Glutamatergic neuron (in vitro differentiated cells): ENCODE measurements around the gene SMIM36. TPM values are rescaled to one million over a fixed set of nuclear protein-coding genes. Genes with fewer than 3 reads are reported as not detected.
"Not testable (repeated sequence)": the region's sequence is repeated elsewhere in the genome, so short reads cannot be mapped to it uniquely, and the experiment has no call there.

Experiments
- DNase-seq: peaks from one replicate; pipeline ENCODE4 v3.0.0; 2022
- H3K27ac Mint-ChIP-seq: one replicate; pipeline ENCODE4 v1.8.0; 2020; ENCODE audit warnings: mild to moderate bottlenecking, mixed read lengths, inconsistent platforms; ENCODE audit not compliant: unreplicated experiment
- H3K27me3 Mint-ChIP-seq: one replicate; pipeline ENCODE4 v1.8.0; 2020; ENCODE audit warnings: mild to moderate bottlenecking, moderate library complexity, mixed read lengths, inconsistent platforms; ENCODE audit not compliant: unreplicated experiment
- H3K36me3 Mint-ChIP-seq: one replicate; pipeline ENCODE4 v1.8.0; 2020; ENCODE audit warnings: mild to moderate bottlenecking, mixed read lengths, inconsistent platforms; ENCODE audit not compliant: unreplicated experiment
- H3K4me1 Mint-ChIP-seq: one replicate; pipeline ENCODE4 v1.8.0; 2020; ENCODE audit warnings: mild to moderate bottlenecking, low read depth, mixed read lengths, inconsistent platforms; ENCODE audit not compliant: unreplicated experiment
- H3K4me3 Mint-ChIP-seq: one replicate; pipeline ENCODE4 v1.8.0; 2020; ENCODE audit warnings: mild to moderate bottlenecking, mixed read lengths, inconsistent platforms; ENCODE audit not compliant: unreplicated experiment
- H3K9me3 Mint-ChIP-seq: one replicate; pipeline ENCODE4 v1.8.0; 2020; ENCODE audit warnings: mild to moderate bottlenecking, moderate library complexity, mixed read lengths, inconsistent platforms; ENCODE audit not compliant: unreplicated experiment
- total RNA-seq: library from RNA; stranded (reverse); fragmentation: NEBNext Ultra II Directional; extraction: Animal tissue kit (Norgen Biotek cat#: 25700); gene quantifications from one replicate; pipeline ENCODE4 v1.2.1, GENCODE V29; 2021; ENCODE audit not compliant: unreplicated experiment
- TF ChIP-seq, protein P1 (sequence below): fragments of 200-600 bp; sonication (generic); IDR thresholded peaks from one replicate; pipeline ENCODE4 v1.5.0; 2021; ENCODE audit not compliant: partially characterized antibody, unreplicated experiment

Gene SMIM36
- total RNA-seq, 1 donor from 2014 or later, result not detected

DNA sequence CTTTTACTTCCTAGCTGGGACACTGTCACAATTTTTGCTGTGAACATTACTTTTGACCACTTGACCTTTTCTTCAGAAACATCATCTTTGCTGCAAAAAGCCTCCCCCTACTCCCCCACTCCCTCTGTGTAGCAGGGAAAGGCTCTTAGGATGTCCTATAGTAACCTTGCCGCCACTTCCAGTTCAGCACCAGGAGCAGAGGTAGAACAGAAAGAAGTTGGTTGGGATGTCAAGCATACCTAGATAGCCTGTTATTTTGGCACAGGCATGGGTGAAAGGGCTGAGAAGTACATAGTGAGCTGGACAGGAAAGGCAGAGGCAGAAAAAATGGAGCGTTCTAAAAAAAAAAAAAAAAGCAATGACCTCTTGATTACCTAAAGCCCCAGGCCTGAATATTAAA lies 31.3 kb downstream of the SMIM36 start:
- TF ChIP-seq, protein P1, sequence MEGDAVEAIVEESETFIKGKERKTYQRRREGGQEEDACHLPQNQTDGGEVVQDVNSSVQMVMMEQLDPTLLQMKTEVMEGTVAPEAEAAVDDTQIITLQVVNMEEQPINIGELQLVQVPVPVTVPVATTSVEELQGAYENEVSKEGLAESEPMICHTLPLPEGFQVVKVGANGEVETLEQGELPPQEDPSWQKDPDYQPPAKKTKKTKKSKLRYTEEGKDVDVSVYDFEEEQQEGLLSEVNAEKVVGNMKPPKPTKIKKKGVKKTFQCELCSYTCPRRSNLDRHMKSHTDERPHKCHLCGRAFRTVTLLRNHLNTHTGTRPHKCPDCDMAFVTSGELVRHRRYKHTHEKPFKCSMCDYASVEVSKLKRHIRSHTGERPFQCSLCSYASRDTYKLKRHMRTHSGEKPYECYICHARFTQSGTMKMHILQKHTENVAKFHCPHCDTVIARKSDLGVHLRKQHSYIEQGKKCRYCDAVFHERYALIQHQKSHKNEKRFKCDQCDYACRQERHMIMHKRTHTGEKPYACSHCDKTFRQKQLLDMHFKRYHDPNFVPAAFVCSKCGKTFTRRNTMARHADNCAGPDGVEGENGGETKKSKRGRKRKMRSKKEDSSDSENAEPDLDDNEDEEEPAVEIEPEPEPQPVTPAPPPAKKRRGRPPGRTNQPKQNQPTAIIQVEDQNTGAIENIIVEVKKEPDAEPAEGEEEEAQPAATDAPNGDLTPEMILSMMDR, result no peak

DNA sequence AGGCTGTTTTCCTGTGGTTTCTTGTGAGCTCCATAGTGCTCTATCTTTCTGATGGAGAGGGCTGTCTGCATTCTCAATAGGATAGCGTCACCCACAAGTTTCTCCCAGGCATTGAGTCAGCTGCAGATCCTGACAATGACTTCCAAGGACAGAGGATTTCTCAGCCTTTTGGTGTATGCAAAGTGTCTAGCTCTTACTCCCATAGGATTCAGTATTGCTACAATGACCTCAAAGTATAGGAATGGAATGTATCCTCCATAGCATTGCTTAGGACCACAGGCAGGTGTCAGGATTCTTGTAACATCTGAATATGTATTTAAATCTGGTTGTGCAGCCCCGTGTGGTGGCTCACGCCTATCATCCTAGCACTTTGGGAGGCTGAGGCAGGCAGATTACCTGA lies 32.3 kb downstream of the SMIM36 start:
- no peaks in the 10 kb centered on the region for H3K9me3 Mint-ChIP-seq
- TF ChIP-seq, protein P1, result no peak
- H3K27me3 Mint-ChIP-seq, result peaks cover 2% of the 10 kb centered on the region
- no peak overlapping the region for H3K4me3 Mint-ChIP-seq
- no peak overlapping the region for H3K27ac Mint-ChIP-seq
- no peaks in the 10 kb centered on the region for H3K36me3 Mint-ChIP-seq
- H3K4me1 Mint-ChIP-seq, result no peaks in the 10 kb centered on the region
- DNase-seq, result no peak

More for the DNA sequence above, 31.3 kb downstream of the SMIM36 start:
- Mint-ChIP-seq H3K36me3 (no peaks in the 10 kb centered on the region), H3K27ac (no peak overlapping the region), H3K27me3 (peaks cover 2% of the 10 kb centered on the region), H3K4me3 (no peak overlapping the region), H3K4me1 (no peaks in the 10 kb centered on the region), H3K9me3 (no peaks in the 10 kb centered on the region)
- no peak for DNase-seq

DNA sequence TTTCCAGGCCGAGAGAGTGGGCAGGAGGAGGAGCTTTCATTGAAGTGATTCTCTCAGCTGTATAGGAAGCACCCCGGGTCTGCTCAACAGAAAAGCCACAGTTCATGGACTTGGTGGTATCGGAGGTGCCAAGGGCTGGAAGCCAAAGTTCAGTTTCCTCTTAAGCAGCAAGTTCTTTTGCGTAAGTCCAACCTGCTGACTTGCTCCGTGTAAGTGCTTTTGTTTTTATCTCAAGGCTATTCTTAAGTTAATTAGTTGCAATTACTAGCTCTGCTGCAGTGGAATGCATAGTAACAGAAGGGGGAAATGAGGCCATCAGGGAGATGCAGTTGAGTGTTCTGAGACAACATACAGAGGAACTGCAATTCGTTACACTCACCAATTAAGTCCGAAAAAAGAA lies 44.6 kb downstream of the SMIM36 start:
- Mint-ChIP-seq H3K27ac (no peak overlapping the region), H3K4me1 (peaks cover 5% of the 10 kb centered on the region), H3K36me3 (no peaks in the 10 kb centered on the region), H3K27me3 (peaks cover 2% of the 10 kb centered on the region), H3K4me3 (no peak overlapping the region), H3K9me3 (peaks cover 4% of the 10 kb centered on the region)
- TF ChIP-seq, protein P1, result no peak
- DNase-seq, result no peak

DNA sequence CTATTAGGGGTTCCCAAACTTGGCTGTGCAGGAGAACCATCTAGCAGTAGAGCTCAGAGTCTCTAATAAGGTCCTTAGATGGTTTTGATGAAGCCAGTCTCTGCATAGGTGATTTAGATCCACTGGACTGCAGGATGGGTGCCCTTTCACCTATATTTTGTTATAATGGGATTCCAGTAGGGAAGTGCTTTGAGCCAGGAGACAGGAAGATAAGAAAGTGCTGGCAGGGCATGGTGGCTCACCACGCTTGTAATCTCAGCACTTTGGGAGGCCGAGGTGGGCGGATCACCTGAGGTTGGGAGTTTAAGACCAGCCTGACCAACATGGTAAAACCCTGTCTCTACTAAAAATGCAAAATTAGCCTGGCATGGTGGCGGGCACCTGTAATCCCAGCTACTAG lies 45.5 kb downstream of the SMIM36 start:
- H3K4me1 Mint-ChIP-seq, H3K4me3 Mint-ChIP-seq, H3K27ac Mint-ChIP-seq: not testable (repeated sequence)

DNA sequence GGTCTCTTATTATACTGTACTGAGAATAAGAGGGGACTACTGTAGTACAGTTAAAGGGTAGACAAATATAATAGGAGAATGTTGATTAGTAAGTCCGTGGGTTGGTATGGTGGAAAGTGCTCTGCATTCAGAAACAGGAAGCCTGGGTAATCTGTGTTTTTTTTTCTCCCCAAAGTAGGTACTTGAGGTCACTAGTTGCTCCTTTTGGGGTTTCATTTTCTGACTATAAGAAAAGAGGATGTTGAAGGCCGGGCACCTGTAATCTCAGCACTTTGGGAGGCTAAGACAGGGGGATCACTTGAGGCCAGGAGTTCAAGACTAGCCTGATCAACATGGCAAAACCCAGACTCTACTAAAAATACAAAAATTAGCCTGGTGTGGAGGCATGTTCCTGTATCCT lies 47.7 kb downstream of the SMIM36 start:
- H3K27me3 Mint-ChIP-seq, result peaks cover 2% of the 10 kb centered on the region
- TF ChIP-seq, protein P1, result no peak
- peaks cover 4% of the 10 kb centered on the region for H3K9me3 Mint-ChIP-seq
- H3K27ac Mint-ChIP-seq, result no peak overlapping the region
- no peaks in the 10 kb centered on the region for H3K36me3 Mint-ChIP-seq
- no peak overlapping the region for H3K4me3 Mint-ChIP-seq
- DNase-seq, result no peak
- peaks cover 5% of the 10 kb centered on the region for H3K4me1 Mint-ChIP-seq

More for the DNA sequence above, 45.5 kb downstream of the SMIM36 start:
- H3K36me3 Mint-ChIP-seq, DNase-seq, H3K9me3 Mint-ChIP-seq, H3K27me3 Mint-ChIP-seq: not testable (repeated sequence)

DNA sequence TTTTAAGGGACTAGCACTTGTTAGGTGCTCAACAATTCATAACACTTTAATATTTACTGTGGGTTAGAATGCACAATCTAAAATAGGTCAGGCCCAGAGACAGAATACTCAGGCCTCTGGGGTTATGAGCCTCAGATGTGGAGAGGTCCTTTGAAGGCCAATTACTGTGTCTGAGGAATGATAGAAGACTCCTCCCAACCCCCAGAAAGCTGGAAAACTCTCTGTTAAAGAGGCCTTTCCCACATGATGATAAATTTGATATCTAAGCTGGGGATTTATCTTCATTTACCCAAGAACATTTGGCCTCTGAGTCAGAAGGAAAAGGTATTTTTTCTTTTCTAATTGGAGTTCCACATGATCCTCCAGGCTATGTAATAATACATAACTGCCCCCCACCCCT lies 48.5 kb downstream of the SMIM36 start:
- Mint-ChIP-seq H3K27me3 (peaks cover 2% of the 10 kb centered on the region), H3K4me1 (peaks cover 5% of the 10 kb centered on the region), H3K9me3 (peaks cover 2% of the 10 kb centered on the region), H3K36me3 (no peaks in the 10 kb centered on the region), H3K4me3 (no peak overlapping the region), H3K27ac (no peak overlapping the region)
- TF ChIP-seq, protein P1, result no peak
- DNase-seq, result no peak
